Fibroblast of villous mesenchyme (primary cell): ENCODE measurements around the gene MANBA. TPM values are rescaled to one million over a fixed set of nuclear protein-coding genes. Genes with fewer than 3 reads are reported as not detected.

Experiments used
- DNase-seq: peaks from one replicate; pipeline ENCODE4 v3.0.0-alpha.2; 2010; ENCODE audit warnings: low read depth
- H3K4me3 ChIP-seq: 2 replicates; pipeline ENCODE4 v1.5.1; 2011; ENCODE audit warnings: low read depth, mild to moderate bottlenecking, low read length
- total RNA-seq: library from RNA; depleted of rRNA; stranded (reverse); fragments of >200 nt; gene quantifications from 2 replicates; pipeline ENCODE4 v1.2.3, GENCODE V29; 2012
- TF ChIP-seq, protein P1 (sequence below): IDR thresholded peaks from 2 replicates; pipeline ENCODE4 v1.5.1; 2012; ENCODE audit warnings: low read depth, mild to moderate bottlenecking, low read length; ENCODE audit not compliant: insufficient read depth

The MANBA gene
- total RNA-seq, 1 donor, result 53.5 TPM

DNA sequence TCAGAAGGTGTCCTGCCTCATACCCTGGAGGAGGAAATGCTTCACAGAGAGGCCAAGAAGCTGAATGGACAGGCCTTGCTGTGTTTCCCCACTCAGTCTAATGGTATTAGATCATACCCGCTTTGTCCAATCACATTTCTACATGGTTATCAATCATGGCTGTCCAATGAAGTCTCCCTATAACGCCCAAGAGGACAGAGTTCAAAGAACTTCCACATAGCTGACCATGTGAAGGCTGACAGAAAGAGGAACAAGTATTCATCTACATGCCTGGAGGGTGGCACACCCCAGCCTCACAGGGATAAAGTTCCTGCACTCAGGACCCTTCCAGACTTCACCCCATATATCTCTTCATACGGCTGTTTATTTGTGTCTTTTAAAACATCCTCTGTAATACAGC, 123.4 kb downstream of the MANBA start:
- TF ChIP-seq, protein P1, sequence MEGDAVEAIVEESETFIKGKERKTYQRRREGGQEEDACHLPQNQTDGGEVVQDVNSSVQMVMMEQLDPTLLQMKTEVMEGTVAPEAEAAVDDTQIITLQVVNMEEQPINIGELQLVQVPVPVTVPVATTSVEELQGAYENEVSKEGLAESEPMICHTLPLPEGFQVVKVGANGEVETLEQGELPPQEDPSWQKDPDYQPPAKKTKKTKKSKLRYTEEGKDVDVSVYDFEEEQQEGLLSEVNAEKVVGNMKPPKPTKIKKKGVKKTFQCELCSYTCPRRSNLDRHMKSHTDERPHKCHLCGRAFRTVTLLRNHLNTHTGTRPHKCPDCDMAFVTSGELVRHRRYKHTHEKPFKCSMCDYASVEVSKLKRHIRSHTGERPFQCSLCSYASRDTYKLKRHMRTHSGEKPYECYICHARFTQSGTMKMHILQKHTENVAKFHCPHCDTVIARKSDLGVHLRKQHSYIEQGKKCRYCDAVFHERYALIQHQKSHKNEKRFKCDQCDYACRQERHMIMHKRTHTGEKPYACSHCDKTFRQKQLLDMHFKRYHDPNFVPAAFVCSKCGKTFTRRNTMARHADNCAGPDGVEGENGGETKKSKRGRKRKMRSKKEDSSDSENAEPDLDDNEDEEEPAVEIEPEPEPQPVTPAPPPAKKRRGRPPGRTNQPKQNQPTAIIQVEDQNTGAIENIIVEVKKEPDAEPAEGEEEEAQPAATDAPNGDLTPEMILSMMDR, result no peak
- no peak overlapping the region for H3K4me3 ChIP-seq

GRCh38 chr4:102633100-102633499, 127.7 kb downstream of the MANBA start:
- DNase-seq, result no peak
- H3K4me3 ChIP-seq, result no peak overlapping the region
- TF ChIP-seq, protein P1, result no peak

More for the DNA sequence above, 123.4 kb downstream of the MANBA start:
- no peak for DNase-seq

DNA sequence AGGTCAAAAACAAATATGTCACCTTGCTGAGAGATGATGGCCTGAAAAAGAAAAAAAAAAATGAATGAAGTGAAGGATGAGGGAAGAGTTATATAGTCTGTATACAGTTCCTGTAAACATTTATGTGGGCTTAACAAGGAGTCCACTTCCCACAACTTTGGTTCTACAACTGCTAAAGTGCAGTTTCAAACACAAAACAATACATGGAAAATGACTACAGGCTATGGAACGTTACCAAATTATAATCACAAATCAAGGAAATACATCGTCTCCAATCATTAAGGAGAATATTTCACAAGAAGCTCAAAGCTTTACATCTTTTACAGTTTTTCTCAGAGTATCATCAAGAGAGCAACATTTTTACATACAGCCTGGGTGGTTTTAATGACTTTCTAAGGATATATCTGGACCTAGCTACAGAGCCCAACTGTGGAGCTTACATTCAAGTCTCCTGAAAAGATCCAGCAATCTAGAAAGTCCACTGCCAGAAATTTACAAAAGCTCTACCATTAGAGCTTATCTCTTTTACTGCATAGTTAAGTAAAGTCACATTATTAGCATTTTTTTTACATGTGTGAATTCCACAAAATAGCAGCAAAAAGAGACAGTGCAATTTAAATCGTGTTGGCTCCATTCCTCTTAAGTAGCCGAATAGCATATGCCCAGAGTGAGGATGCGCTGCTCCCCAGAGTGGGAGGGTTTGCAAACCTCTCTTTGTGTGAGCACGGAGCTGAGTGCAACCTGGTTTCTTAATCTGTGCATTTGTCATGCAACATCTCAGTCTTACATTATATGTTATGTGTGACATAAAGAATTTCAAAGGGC, 128.3 kb downstream of the MANBA start:
- H3K4me3 ChIP-seq, result no peak overlapping the region
- peak; percentile 16 for DNase-seq
- TF ChIP-seq, protein P1, result no peak

GRCh38 chr4:102631616-102632015, 129.2 kb downstream of the MANBA start:
- TF ChIP-seq, protein P1, result no peak
- no peak for DNase-seq

GRCh38 chr4:102629673-102630072, 131.1 kb downstream of the MANBA start:
- no peak overlapping the region for H3K4me3 ChIP-seq
- DNase-seq, result no peak
- TF ChIP-seq, protein P1, result no peak

More at GRCh38 chr4:102631616-102632015, 129.2 kb downstream of the MANBA start:
- H3K4me3 ChIP-seq, result no peak overlapping the region

- H3K4me3 ChIP-seq, result no peak overlapping the region
- TF ChIP-seq, protein P1, result no peak
- no peak for DNase-seq
These were observed 132.8 kb downstream of the MANBA start for GRCh38 chr4:102627831-102628523.
